NCI-H82 treated with DMSO at 0.1 percent for 48 hours (cell line): ENCODE measurements around the gene PTCH2.
"Not testable (repeated sequence)": the region's sequence is repeated elsewhere in the genome, so short reads cannot be mapped to it uniquely, and the experiment has no call there.

Source experiments
- DNase-seq: peaks from one replicate; lab custom pipeline; 2025; ENCODE audit not compliant: unreplicated experiment; lab: John Stamatoyannopoulos, UW

PTCH2 gene

DNA sequence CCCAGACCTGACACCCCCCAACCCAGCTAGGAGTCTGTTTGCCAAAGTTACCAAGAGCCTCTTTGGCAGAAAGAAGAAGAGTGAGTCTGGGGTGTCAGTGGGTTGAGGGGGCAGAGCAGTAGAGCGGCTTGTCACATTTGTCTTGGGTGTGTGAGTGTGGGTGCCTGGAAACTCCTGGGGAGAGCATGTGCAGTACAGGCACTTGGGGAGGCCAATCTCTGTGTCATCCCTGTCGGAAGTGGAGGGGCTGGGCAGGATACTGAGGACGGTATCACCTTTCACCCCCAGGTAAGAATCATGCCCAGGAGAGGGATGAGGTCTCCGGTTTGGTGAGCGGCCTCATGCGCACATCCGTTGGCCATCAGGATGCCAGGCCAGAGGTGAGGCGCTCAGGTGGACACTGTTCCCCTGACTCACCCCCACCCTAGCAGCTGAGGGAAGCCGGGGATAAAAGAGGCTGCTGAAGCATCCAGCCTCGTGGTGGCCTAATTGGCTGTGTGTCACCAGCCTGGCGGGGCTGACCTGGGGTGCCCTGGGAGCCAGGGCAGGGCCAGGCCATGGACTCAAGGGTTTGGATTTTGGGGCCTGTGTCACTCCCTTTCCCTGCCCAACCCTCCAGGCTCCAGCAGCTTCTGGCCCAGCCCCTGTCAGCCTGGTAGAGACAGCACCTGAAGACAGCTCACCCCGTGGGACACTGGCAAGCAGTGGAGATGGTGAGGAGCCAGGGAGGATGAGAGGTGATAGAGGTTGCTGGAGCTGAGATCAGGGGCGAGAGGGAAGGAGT lies 39.5 kb downstream of the PTCH2 start:
- DNase-seq = no peak

DNA sequence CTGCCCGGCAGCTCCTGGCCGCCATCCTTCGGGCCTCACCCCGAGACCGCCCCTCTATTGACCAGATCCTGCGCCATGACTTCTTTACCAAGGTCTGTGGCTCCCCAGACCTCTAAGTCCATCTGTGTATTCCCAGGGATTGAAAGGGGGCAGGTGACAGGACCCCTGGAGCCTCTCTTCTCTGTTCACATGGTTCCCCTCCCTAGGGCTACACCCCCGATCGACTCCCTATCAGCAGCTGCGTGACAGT lies 40.1 kb downstream of the PTCH2 start:
- no peak for DNase-seq

DNA sequence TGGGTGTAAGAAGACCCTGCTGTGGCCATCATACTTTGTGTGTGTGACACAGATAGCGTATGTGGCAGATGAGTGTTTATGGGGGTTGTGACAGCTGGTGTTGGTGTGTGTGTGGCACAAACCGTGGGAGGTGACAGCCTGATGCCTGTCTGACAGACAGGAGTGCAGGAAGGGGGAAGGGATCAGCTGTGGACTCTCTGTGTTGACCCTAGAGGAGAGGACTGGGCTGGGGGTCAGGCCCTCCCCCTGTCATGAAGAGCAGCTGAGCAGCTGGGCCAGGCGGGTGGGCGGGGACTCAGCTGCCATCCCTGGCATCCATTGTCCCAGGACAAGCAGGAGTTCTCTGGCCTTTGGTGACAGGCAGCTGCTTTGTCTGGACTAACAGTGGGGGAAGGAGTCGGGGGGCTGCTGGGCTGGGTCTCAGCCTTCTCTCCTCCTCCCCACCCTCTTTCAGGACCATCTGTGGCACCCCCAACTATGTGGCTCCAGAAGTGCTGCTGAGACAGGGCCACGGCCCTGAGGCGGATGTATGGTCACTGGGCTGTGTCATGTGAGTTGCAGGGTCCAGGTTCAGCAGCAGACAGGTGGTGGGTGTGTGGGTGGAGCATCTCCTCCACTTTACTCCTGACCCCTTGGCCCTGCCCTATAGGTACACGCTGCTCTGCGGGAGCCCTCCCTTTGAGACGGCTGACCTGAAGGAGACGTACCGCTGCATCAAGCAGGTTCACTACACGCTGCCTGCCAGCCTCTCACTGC lies 40.6 kb downstream of the PTCH2 start:
- no peak for DNase-seq

DNA sequence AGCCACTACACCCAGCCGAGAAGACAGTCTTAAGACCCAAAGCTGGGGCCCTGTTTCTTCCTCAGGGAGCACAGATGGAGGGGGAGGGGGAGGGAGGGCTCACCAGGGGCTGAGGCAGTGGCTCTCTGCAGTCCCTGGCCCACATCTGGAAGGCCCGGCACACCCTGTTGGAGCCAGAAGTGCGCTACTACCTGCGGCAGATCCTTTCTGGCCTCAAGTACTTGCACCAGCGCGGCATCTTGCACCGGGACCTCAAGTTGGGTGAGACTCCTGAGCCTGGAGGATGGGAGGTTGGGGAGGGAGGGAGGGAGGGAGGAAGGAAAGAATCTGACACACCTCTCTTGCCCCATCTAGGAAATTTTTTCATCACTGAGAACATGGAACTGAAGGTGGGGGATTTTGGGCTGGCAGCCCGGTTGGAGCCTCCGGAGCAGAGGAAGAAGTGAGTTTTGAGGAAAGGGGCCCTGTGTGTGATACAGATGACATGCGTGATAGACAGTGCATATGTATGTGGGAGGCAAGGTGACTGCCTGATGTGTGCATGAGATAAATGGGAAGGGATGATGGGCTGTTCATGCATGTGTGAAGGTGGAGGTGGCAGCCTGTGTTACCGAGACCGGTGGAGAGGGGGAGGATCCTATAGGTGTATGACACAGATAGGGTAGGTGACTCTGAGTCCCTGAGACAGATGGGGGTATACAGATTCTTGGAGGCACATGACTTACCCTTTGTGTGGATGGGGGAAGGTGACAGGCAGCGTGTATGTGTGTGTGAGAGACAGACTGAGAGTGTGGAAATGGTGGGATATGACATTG lies 41.4 kb downstream of the PTCH2 start:
- no peak for DNase-seq

DNA sequence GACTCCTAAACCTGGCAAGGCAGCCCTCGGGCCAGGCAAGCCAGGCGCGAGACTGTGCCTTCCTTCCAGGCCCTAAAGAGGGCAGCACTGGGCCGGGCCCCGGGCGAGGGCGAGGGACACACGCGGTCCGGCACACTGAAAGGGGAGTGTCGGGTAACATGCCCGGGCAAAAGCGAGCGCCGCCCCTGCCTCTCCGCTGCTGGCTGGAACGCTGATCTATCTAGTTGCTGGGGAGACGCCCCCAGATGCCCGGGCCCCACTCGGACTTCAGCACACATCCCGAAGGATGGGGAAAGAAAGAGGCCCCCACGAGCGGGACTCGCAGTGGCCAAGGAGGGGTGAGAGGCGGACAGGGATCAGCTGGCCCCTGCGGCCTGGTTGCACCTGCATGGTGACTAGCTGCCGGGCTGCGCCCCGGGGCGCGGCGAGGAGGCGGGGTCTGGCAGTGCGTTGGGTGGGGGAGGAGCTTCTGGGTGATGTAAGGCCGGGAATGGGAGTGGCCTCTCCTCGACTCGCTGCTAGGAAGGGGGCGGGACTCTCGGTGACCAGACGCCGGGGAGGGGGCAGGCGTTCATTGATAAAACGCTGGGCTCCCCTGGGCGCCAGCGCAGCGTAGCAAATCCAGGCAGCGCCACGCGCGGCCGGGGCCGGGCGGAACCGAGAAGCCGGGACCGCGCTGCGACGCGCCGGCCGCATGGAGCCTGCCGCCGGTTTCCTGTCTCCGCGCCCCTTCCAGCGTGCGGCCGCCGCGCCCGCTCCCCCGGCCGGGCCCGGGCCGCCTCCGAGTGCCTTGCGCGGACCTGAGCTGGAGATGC lies 43.1 kb downstream of the PTCH2 start, which contains the start of gene PLK3:
Gene PLK3, plus strand, starts transcription at position 608 of the 815 bp plus-strand sequence. Its CDS starts 87 bp downstream, at position 695.
- peak; percentile 96 for DNase-seq

DNA sequence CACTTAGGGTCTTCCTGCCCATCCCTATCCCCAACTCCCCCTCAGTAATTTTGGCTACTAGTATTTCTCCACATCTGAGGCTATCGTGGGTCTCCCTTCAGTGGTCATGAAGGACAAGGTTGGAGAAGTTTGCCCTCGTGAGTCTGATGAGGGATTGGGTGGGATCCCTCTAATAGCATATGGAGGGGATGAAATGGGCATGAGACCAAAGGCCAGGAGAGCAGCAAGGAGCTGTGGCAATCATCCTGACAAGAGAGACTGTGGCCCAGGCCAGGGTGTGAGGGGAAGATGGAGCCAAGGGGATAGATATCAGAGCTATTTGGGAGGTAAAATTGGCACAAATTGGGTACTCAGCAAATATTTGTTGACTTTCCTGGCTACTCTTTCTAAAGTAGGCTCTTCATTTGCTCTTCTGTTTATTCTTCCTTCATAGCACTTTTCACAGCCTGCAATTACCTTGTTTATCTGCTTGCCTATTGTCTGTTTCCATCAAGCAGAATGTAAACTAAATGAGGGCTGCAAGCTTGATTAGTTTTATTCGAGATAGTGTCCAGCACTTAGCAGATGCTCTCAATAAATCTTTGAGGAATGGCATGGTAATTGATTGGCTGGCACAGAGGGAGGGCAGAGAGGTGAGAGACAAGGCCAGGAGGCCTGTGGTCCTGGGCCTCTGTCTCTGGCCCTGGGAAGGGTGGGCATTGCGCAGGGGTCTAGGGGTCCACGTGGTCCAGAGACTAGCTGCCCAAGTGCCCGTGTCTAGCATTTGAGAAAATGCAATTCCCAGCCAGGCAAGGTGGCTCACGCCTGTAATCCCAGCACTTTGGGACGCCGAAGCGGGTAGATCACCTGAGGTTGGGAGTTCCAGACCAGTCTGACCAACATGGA lies 44.3 kb downstream of the PTCH2 start:
- no peak for DNase-seq

DNA sequence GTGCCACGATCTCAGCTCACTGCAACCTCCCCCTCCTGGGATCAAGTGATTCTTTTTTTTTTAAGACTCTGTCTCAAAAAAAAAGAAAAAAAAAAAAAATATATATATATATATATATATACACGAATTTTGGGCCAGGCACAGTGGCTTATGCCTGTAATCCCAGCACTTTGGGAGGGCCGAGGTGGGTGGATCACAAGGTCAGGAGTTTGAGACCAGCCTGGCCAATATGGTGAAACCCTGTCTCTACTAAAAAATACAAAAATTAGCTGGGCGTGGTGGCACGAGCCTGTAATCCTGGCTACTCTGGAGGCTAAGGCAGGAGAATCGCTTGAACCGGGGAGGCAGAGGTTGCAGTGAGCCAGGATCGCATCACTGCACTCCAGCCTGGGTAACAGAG lies 45.2 kb downstream of the PTCH2 start:
- not testable (repeated sequence) for DNase-seq

DNA sequence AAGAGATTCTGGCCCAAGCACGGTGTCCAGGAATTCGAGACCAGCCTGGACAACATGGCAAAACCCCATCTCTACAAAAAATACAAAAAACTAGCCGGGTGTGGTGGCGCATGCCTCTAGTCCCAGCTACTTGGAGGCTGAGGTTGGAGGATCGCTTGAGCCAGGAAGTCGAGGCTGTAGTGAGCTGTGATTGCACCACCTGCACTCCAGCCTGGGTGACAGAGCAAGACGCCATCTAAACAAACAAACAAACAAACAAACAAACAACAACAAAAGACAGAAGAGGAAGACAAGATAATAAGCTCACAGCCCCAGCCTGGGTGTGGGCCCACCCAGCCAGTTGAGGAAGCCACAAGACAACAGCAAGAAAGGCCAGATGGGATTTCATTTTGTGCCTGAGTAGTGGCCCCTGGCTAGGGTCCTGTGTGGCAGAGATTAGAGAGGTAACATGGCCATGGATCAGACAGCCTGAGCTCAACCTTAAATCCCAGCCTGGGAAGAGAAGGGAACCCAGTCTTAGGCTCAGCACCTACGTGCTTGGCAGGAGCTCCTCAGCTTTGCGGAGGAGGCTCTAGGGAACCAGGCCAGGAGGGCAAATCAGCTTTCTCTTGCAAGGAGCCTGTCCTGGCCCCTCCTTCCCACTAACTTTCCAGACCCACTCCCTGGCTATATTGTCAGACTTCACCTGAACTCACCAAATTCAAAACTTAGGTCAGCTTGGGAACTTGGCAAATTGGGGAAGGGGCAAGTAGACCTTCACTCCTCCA lies 50.1 kb downstream of the PTCH2 start:
- no peak for DNase-seq

DNA sequence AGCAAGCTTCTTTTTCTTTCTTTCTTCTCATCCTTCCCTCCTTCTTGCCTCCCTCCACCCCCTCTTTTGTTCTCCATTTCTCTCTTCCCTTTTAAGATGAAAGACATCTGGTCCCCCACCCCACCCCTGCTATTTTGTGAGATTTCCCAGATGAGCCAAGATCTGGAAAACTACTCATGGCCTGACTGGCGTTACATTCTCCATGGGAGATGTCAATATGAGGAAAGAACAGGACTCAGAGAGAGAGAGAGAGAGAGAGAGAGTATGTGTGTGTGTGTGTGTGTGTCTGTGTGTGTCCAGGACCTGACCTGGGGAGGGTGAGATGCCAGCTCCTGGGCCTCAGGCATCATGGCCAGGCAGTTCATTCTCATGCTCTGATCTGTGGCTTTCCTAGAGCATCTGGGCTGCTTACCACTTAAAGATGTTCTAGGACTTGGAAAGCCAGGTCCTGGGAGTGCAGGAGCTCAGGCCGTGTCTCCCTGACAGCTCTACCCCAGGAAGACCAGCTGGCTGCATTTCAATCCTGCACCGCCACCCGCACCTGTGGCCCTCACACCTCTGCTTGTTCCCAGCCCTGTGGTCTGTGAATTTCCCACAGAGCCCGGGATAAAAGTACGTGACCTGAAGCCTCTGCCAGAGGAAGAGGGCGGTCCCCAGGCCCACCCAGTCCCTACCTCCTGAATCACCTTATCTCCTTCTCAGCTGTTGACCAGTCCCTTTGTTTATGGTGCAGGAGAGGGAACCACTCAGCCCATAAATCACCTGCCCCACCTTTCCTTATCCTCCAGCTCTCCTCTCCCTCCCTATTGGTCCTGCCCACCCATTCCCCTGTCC lies 51.9 kb downstream of the PTCH2 start:
- DNase-seq = no peak

DNA sequence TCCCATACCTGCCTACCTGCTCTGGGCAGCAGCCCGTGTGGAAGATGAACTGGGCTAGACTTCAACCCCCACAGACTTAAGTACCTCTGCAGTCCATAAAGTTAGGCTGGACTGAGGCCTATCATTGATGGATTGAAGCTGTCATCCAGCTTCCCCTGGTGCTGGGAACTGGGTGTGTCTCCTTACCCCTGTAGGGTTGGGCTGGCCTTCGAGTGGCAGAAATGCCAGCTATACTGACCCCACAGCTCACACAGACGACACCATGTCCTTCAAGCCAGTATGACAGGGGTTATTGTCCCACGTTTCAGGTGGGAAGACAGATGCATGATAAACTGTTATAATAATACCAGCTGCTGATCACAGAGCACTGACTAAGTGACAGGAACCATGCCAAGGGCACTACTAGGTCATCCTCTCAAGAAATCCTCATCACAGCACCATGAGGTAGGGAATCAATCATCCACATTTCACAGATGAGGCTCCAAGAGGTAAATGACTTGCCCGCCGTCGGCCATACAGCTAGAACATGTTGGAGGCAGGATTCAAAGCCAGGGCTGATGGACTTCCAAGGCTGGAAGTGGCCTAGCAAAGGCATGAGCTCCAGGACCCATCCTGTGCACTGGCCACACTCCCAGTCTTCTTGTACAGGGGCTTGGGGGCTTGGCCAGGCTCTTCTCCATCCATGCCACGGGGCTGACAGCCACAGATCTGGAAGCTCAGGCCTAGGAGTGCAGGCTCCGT lies 54.8 kb downstream of the PTCH2 start, which contains the start of gene BEST4:
Gene BEST4, minus strand, starts transcription at position 51 of the 741 bp plus-strand sequence. CDS start 465 bp downstream, outside the sequence.
- no peak for DNase-seq

DNA sequence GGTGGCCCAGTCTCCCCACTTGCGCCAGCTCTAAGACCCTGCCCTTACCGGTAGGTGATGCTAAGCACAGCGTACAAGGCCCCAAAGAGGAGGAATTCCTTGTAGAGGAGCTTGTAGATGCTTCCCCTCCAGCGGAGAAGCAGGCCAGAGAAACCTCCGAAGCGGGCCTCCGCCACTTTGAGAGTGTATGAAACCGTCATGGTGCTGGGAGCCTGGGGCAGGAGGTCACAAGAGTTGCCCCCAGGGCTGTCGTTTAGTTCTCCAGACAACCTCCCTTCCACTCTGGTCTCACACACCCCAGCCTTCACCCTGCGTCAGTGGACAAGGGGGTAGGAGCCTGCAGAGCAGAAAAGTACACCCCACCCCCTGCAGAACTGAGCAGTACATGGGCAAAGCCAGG lies 55.5 kb downstream of the PTCH2 start:
- DNase-seq = no peak

DNA sequence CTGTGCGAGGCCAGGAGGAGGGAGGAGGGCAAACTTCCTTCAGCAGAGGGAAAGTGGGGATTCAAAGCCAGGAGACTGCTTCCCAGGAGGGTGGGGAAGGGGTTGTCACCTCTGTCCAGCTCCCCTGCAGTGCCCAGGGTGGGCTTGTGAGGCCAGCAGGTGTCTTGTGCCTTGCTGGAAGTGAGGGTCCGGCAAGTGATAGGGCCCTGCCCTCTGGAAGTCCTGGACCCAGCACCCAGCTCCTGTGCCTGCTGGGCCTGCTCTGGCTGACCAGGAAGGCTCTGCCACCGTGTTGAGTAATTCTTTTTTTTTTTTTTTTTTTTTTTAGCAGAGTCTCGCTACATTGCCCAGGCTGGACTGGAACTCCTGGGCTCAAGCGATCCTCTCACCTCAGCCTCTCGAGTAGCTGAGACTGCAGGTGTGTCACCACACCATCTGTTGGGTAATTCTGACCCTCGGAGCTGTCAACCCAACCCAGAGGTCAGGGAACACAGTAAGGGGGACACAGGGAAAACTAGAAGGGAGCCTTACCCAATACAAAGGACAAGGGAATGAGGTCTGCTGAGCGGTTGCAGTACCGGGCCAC lies 56.1 kb downstream of the PTCH2 start:
- DNase-seq = no peak

DNA sequence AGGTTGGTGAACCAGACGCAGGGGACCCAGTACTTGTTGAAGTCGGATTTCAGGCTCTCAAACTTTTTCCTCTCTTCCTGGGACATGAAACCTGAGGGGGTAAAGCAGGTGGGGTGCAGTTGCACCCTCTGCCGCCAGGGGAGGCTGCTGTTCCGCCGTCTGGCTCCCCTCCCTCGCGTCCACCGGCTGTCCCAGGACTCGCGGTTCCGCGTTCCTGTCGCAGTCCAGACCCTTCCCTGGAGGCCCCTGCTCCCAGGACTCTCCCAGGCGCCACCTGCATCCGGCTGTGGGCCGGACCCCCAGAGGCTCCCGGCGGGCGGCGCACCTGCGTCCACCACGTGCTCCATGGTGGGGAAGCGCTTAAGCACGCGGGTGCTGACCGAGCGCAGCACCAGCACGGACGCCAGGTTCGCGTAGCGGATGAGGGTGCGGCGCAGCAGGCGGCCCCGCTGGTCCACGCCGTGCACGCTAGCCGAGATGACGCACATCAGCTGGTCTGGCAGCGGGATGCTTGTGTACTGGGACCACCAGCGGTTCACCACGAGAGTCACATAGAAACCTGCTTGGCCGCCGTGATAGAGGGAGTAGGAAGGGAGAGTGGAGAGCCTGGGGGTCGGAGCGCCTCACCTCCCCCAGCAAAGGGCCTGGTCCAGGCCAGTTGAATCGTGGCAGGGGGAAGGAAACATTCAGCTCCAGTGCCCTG lies 56.8 kb downstream of the PTCH2 start:
- DNase-seq = no peak

DNA sequence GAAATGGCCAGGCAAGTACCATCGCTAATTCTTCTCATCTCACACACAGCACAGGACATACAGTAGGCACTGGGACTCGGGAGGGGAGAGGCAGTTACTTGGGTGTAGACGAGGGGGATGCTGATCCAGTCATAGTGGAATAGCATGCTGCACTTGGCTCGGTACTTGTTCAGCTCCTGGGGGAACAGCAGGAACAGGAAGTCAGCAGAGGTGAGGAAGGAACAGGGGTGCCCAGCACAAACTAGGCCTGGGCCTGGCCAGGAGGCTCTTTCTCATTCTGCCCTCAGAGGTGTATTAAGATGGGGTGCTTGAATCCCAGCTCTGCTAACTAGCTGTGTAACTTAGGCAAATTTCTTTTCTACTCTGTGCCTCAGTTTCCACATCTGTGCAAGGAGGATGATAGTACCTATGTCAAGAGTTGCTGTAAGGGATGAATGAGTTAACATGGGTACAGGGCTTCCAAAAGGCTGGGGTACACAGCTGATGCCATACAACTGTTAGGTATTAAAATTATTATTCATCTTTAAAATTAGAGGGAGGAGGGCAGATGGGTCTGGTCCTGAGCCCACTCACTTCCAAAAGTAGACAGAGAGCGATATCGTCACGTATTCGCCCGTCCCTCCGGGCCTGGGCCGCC lies 57.4 kb downstream of the PTCH2 start:
- no peak for DNase-seq

DNA sequence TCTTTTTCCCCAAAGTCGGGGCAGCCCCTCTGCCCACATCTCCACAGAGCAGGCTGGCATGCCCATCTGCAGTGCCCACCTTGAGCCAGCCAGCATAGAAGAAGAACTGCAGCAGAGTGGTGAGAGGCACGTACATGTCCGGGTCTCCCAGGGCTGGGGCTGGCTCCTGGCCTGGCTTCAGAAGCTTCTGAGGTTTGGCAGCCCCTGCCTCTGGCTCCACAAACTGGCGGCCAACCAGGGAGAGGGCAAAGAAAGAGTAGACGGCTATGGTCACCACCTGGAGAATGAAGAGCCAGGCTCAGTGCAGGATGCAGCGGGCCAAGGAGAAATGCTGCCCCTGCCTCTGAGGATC lies 58.0 kb downstream of the PTCH2 start:
- no peak for DNase-seq
